Thyroid gland (tissue), 4 donors: ENCODE results near the gene GDPD3.

Source experiments
- POLR2A ChIP-seq, 2 donors: fragments of 450-650 bp; IDR thresholded peaks; one replicate each; pipeline ENCODE4 v1.6.1; 2017; ENCODE audit warnings: antibody characterized with exemption in 2 of 2, mild to moderate bottlenecking in 2 of 2, moderate library complexity in 1 of 2
- TF ChIP-seq, protein P1 (sequence below), 6 experiments: fragments of 200-600 bp in 3 of 6; fragments of 450-650 bp in 3 of 6; sonication (generic) in 3 of 6; IDR thresholded peaks; one replicate each; pipeline ENCODE4 v1.5.1; 2016 to 2019; ENCODE audit warnings: antibody characterized with exemption in 6 of 6, mild to moderate bottlenecking in 2 of 6, inconsistent platforms in 1 of 6, moderate library complexity in 1 of 6

GRCh38 chr16:30082545-30083090 is 30.7 kb downstream of the GDPD3 start:
- no peak for TF ChIP-seq POLR2A (IDR thresholded peaks at IDR 0.05)
- TF ChIP-seq, protein P1, sequence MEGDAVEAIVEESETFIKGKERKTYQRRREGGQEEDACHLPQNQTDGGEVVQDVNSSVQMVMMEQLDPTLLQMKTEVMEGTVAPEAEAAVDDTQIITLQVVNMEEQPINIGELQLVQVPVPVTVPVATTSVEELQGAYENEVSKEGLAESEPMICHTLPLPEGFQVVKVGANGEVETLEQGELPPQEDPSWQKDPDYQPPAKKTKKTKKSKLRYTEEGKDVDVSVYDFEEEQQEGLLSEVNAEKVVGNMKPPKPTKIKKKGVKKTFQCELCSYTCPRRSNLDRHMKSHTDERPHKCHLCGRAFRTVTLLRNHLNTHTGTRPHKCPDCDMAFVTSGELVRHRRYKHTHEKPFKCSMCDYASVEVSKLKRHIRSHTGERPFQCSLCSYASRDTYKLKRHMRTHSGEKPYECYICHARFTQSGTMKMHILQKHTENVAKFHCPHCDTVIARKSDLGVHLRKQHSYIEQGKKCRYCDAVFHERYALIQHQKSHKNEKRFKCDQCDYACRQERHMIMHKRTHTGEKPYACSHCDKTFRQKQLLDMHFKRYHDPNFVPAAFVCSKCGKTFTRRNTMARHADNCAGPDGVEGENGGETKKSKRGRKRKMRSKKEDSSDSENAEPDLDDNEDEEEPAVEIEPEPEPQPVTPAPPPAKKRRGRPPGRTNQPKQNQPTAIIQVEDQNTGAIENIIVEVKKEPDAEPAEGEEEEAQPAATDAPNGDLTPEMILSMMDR (IDR thresholded peaks at IDR 0.05), result no peak
